Measurements from ENCODE around the gene NCOA3. TPM values are rescaled to one million over a fixed set of nuclear protein-coding genes. Genes with fewer than 3 reads are reported as not detected.

NCOA3 gene
- total and polyA plus RNA-seq, 2 experiments from 2014 or later = 6.7 to 25.8 TPM

DNA sequence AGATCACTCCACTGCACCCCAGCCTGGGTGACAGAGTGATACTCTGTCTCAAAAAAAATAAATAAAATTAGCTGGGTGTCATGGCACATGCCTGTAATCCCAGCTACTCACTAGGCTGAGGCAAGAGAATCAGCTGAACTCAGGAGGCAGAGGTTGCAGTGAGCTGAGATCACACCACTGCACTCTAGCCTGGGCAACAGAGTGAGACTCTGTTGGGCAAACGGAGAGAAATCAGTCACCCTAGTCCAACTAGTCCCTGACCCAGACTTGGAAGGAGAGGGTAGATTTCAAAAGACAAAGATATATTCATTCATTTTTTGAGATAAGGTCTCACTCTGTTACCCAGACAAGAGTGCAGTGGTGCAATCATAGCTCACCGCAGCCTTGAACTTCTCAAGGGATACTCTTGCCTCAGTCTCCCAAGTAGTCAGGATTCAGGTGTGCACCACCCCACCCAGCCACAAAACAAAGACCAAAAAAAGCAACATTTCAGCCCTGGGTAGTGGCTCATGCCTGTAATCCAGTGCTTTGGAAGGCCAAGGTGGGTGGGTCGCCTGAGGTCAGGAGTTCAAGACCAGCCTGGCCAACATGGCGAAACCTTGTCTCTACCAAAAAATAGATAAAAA, 26.2 kb upstream of the NCOA3 start:
- no peaks in the 10 kb centered on the region for H3K27me3 Mint-ChIP-seq (ENCODE audit: insufficient read depth, low read depth, poor library complexity)
- no peak overlapping the region for H2AFZ ChIP-seq
- no peaks in the 10 kb centered on the region for H3K27me3 ChIP-seq (ENCODE audit: insufficient read depth)
- H3K4me3 ChIP-seq = no peak overlapping the region
- no peaks in the 10 kb centered on the region for H3K79me2 ChIP-seq (replicated peaks; ENCODE audit: insufficient read depth)
- no peaks in the 10 kb centered on the region for H3K4me1 Mint-ChIP-seq
- no peaks in the 10 kb centered on the region for H3K4me1 ChIP-seq (ENCODE audit: insufficient read depth)
- H3K4me3 Mint-ChIP-seq = no peak overlapping the region
- TF ChIP-seq EZH2 (IDR thresholded peaks at IDR 0.05; ENCODE audit: low read depth, unreplicated experiment) (no peak), CREB1 (CRISPR knock-in tag; IDR thresholded peaks at IDR 0.05; ENCODE audit: low read depth) (no peak), JUNB (IDR thresholded peaks at IDR 0.05; ENCODE audit: unreplicated experiment) (no peak), NANOG (IDR thresholded peaks at IDR 0.05; ENCODE audit: borderline replicate concordance) (no peak), CTCF (conservative IDR thresholded peaks at IDR 0.05; ENCODE audit: low read depth in 2 of 2) (no peak)
- H3K27ac ChIP-seq (ENCODE audit: low read depth) = no peak overlapping the region
- H3K4me2 ChIP-seq = no peak overlapping the region
- no peaks in the 10 kb centered on the region for H3F3A ChIP-seq (replicated peaks; ENCODE audit: low read depth)
- H3K36me3 ChIP-seq (ENCODE audit: insufficient read depth) = no peaks in the 10 kb centered on the region
- DNase-seq (ENCODE audit: low spot score) = no peak
- ATAC-seq = no peak
- H3K9me2 ChIP-seq (ENCODE audit: insufficient read depth) = no peaks in the 10 kb centered on the region
- no peaks in the 10 kb centered on the region for H3K36me3 Mint-ChIP-seq (ENCODE audit: low read depth)
- no peak overlapping the region for H3K27ac Mint-ChIP-seq
- H3K9me3 Mint-ChIP-seq = no peaks in the 10 kb centered on the region
- no peaks in the 10 kb centered on the region for H4K20me1 ChIP-seq (replicated peaks; ENCODE audit: insufficient read depth)

GRCh38 chr20:47476452-47476851, 25.2 kb upstream of the NCOA3 start:
- Histone ChIP-seq H3K36me3 (ENCODE audit: insufficient read depth) (no peaks in the 10 kb centered on the region), H4K20me1 (replicated peaks; ENCODE audit: insufficient read depth) (no peaks in the 10 kb centered on the region), H3K4me3 (no peak overlapping the region), H3K4me2 (no peak overlapping the region), H3K27ac (ENCODE audit: low read depth) (no peak overlapping the region), H3K4me1 (ENCODE audit: insufficient read depth) (no peaks in the 10 kb centered on the region), H3F3A (replicated peaks; ENCODE audit: low read depth) (no peaks in the 10 kb centered on the region), H3K79me2 (replicated peaks; ENCODE audit: insufficient read depth) (no peaks in the 10 kb centered on the region), H3K27me3 (ENCODE audit: insufficient read depth) (no peaks in the 10 kb centered on the region), H2AFZ (0 out of 2 replicates have a peak overlapping the region, but pooled peaks have one; percentile 16), H3K9me2 (ENCODE audit: insufficient read depth) (no peaks in the 10 kb centered on the region)
- Mint-ChIP-seq H3K4me1 (no peaks in the 10 kb centered on the region), H3K9me3 (no peaks in the 10 kb centered on the region), H3K27me3 (ENCODE audit: insufficient read depth, low read depth, poor library complexity) (peaks cover 3% of the 10 kb centered on the region), H3K27ac (no peak overlapping the region), H3K4me3 (no peak overlapping the region), H3K36me3 (ENCODE audit: low read depth) (no peaks in the 10 kb centered on the region)
- no peak for DNase-seq (ENCODE audit: low spot score)
- ATAC-seq = no peak
- TF ChIP-seq EZH2 (IDR thresholded peaks at IDR 0.05; ENCODE audit: low read depth, unreplicated experiment) (no peak), POLR2AphosphoS5 (IDR thresholded peaks at IDR 0.05; ENCODE audit: low read depth) (no peak), EZH2phosphoT487 (IDR thresholded peaks at IDR 0.05; ENCODE audit: unreplicated experiment) (no peak), ETS1 (IDR thresholded peaks at IDR 0.05) (no peak), ZNF462 (CRISPR knock-in tag; IDR thresholded peaks at IDR 0.05) (no peak)

Measured in GM23338 (cell line).